Mucosa of gallbladder (tissue), 1 donor: ENCODE results near the gene CHIT1. TPM values are rescaled to one million over a fixed set of nuclear protein-coding genes. Genes with fewer than 3 reads are reported as not detected.

Experiments used
- DNase-seq: peaks from one replicate; pipeline ENCODE4 v3.0.0-alpha.2; 2020; ENCODE audit warnings: low spot score
- total RNA-seq: library from RNA; stranded (reverse); gene quantifications from one replicate; pipeline ENCODE4 v1.2.1, GENCODE V29; 2021
- donor health status: DM: no; HTN: no; CAD: no.

Gene CHIT1
- total RNA-seq, 1 donor from 2014 or later: 0.06 TPM

- no peak for DNase-seq
These were observed 54.1 kb downstream of the CHIT1 start, which contains the start of gene MYBPH for GRCh38 chr1:203175237-203175826. TSS of gene MYBPH (minus strand) at chr1:203175826. CDS start at chr1:203175755, 71 bp downstream.

DNA sequence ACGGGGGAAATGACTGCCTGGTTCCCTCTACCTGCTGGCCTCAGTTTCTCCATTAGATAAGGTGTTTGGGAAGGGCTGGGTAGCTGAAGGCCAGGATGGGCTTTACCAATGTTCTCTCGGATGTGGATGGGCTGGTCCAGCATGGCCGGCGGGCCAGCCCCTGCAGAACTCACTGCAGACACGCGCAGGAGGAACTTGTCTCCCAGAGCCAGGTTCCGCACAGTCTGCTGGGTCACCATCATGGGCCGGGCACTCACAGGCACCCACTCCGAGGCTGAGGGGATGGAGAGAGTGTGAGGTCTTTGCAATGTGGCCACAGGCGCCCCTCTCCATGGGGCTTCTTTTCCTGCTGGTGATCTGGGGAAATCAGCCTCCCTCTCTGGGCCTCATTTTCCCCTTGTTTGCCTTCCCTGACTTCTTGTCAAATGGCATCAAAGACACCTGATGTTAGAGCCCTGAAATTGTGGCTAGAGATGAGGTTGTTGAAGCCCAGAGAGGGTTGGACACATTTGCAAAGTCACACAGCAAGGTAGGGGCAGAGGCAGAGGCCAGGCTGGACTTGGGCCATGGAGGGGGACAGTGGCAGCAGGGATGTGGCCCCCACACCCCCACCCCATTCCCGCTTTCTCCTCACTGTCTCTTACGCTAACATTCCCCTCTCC, 55.0 kb downstream of the CHIT1 start:
- DNase-seq: no peak

DNA sequence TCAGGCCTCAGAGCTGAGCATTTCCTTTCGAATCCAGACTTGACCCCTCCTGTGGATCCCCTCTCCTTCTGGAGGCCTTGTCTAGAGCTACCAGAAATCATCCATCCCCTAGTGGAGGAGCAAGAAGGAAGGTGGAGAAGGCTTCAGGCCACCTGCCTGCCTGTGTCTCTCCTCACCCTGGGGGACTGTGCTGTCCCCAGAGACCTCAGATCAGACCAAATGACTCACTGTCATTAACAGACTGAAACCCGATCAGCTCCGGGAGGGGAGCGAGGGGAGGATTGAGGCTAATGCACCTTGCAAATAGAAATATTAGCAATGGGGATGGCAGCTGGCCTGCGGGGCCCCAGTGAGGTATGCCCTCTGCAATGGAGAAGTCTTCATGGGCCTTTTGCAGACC, 55.9 kb downstream of the CHIT1 start:
- no peak for DNase-seq

DNA sequence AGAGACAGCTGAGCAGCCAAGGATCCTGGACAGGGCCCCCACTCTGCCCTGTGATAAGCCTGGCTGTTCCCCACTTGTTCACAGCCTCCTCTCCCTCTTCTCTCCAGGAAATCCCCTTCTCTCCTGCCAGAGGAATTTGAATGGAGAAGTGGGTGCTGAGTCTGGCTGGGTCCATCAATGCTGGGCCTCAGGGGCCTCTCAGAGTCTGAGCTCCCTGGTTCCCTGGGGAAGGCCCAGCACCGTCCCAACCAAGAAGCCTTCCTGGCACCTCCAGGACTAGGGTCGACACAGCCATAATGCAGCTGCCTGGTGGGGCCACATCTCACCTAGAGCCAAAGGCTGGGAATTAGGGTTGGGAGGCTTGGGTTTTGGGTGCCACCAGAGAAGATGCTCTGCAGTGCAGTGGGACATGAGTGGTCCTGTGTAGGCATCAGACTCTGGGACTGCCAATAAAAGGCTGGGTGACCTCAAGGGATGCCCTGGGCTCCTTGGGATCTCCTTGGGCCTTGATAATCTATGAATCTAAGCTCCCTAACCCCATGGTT, 56.4 kb downstream of the CHIT1 start:
- DNase-seq: no peak

GRCh38 chr1:203172184-203173010, 57.1 kb downstream of the CHIT1 start:
- peak; percentile 60 for DNase-seq

GRCh38 chr1:203171341-203172183, 57.9 kb downstream of the CHIT1 start:
- DNase-seq: no peak

- no peak for DNase-seq
These were observed 58.7 kb downstream of the CHIT1 start for GRCh38 chr1:203170625-203171330.

- DNase-seq: no peak
These were observed 59.5 kb downstream of the CHIT1 start for GRCh38 chr1:203169770-203170520.

- no peak for DNase-seq
These were observed 60.5 kb downstream of the CHIT1 start for GRCh38 chr1:203168991-203169390.

DNA sequence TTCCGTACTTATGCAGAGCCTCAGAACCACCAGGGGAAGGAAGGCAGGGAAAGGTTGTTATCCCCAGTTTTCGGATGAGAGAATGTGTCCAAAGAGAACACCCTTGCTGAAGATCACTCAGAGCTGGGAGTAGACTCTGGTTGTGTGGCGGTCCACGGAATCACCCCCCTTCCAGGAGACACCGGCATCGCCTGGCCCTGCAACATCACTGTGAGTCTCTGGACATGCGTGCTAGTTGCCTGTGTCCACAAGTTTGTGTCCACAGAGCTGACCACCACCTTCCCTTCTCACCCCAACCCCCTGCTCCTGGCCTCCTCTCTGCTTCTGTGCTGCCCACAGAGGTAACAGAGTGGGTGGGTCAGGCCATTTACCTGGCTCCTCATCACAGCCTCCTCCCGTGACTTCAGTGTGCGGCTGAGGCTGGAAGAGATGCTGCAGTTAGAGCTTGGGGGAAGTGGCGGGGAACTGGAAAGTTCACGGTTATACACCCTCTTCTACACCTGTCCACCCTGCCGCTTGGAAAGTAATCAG, 61.2 kb downstream of the CHIT1 start:
- no peak for DNase-seq

- no peak for DNase-seq
These were observed 61.6 kb downstream of the CHIT1 start for GRCh38 chr1:203167913-203168200.

GRCh38 chr1:203167026-203167912, 62.2 kb downstream of the CHIT1 start:
- DNase-seq: no peak

GRCh38 chr1:203166192-203166940, 63.1 kb downstream of the CHIT1 start:
- peak; percentile 48 for DNase-seq

Other genes starting within 250 kb of the CHIT1 start
- 46.3 TPM for gene TMEM183A, start 222.3 kb downstream of the CHIT1 start, total RNA-seq
- 7.0 TPM for gene PPFIA4, start 203.2 kb downstream of the CHIT1 start, total RNA-seq
- gene MYOG, start 143.7 kb downstream of the CHIT1 start, total RNA-seq: not detected
- gene ADORA1, start 101.9 kb downstream of the CHIT1 start, total RNA-seq: 7.3 TPM
- gene MYBPH, start 53.8 kb downstream of the CHIT1 start, total RNA-seq: not detected
- gene CHI3L1, start 43.0 kb downstream of the CHIT1 start, total RNA-seq: 0.40 TPM
- gene BTG2, start 75.8 kb upstream of the CHIT1 start, total RNA-seq: 111 TPM
- gene FMOD, start 121.4 kb upstream of the CHIT1 start, total RNA-seq: 272 TPM
- gene PRELP, start 246.1 kb upstream of the CHIT1 start, total RNA-seq: 72.1 TPM